Adrenal gland (tissue), 12 donors: ENCODE results near the gene G0S2. TPM values are rescaled to one million over a fixed set of nuclear protein-coding genes. Genes with fewer than 3 reads are reported as not detected.

Experiments
- DNase-seq, 7 donors: peaks; one replicate each; pipeline ENCODE4 v3.0.0-alpha.2; 2019 to 2020
- H3K27ac ChIP-seq, 5 donors: fragments of 200-600 bp; sonication (generic) in 4 of 5; 1 replicate in 3 of 5; 2 replicates in 2 of 5; pipeline versions ENCODE4 v1.5.1 to v1.8.0; 2016 to 2020; ENCODE audit warnings: mild to moderate bottlenecking in 1 of 5
- H3K27me3 ChIP-seq: fragments of 200-600 bp; 2 replicates; pipeline ENCODE4 v1.8.0; 2021
- H3K36me3 ChIP-seq, 2 donors: fragments of 200-600 bp; replicated peaks in 1 of 2; 1 replicate in 1 of 2; 2 replicates in 1 of 2; pipeline versions ENCODE4 v1.5.1 to v1.8.0; 2018 to 2022
- H3K4me1 ChIP-seq, 2 donors: fragments of 200-600 bp; replicated peaks in 1 of 2; 1 replicate in 1 of 2; 2 replicates in 1 of 2; pipeline versions ENCODE4 v1.5.1 to v1.8.0; 2018 to 2021
- H3K4me3 ChIP-seq, 4 donors: fragments of 200-600 bp; sonication (generic) in 3 of 4; one replicate each; pipeline ENCODE4 v1.5.1; 2016 to 2018
- H3K9me3 ChIP-seq, 3 donors: fragments of 200-600 bp; sonication (generic) in 1 of 3; replicated peaks in 1 of 3; 1 replicate in 2 of 3; 2 replicates in 1 of 3; pipeline versions ENCODE4 v1.5.1 to v1.8.0; 2016 to 2021
- CTCF ChIP-seq, 6 experiments: fragments of 450-650 bp in 4 of 6; fragments of 200-600 bp in 2 of 6; sonication (generic) in 1 of 6; IDR thresholded peaks; 1 replicate in 5 of 6; 2 replicates in 1 of 6; pipeline versions ENCODE4 v1.5.1 to v1.8.0; 2016 to 2021; ENCODE audit warnings: antibody characterized with exemption in 6 of 6, mild to moderate bottlenecking in 2 of 6, moderate library complexity in 1 of 6
- POLR2A ChIP-seq, 2 donors: fragments of 450-650 bp; IDR thresholded peaks; one replicate each; pipeline ENCODE4 v1.6.1; 2017; ENCODE audit warnings: antibody characterized with exemption in 2 of 2, mild to moderate bottlenecking in 2 of 2, moderate library complexity in 1 of 2
- WGBS, 4 donors: extraction: QIAGEN DNeasy Blood & Tissue Kit in 2 of 4; methylation state at CpG; one replicate each; pipeline versions ENCODE4 v1.1.5 to v1.1.7; 2013 to 2017; 5-methylcytosine and 5-hydroxymethylcytosine counted together
- intact Hi-C, 2 donors: fragments of 100-400 bp; cut with DNase I; formaldehyde crosslinking; loops; one replicate each; pipeline versions ENCODE4 v1.14.1 to v1.15.0; 2022 to 2023
- polyA plus RNA-seq, 3 donors: library from polyadenylated mRNA; stranded (reverse); fragments of 200-250 nt in 2 of 3; fragments of 350-450 nt in 1 of 3; fragmentation: Illumina TruSeq in 1 of 3; extraction: RNeasy Lipid Tissue Mini Kit (QIAGEN cat#74804) in 1 of 3; gene quantifications; one replicate each; pipeline ENCODE4 v1.2.3, GENCODE V29; 2013 to 2014
- total RNA-seq, 9 donors: library from RNA; depleted of rRNA in 4 of 9; stranded (reverse); fragments of >200 nt in 4 of 9; fragments of 120-200 nt in 1 of 9; fragmentation: NEBNext Ultra II Directional in 1 of 9; extraction: Animal tissue kit (Norgen Biotek cat#: 25700) in 1 of 9; gene quantifications; one replicate each; pipeline versions ENCODE4 v1.1.0 to v1.2.4, GENCODE V29; 2013 to 2023
- donor health status: healthy with polysubstance abuse.
- donor health status: Bipolar disorder and iron deficiency.
- donor health status: DM: yes; HTN: yes; CAD: no.
- donor health status: DM: no; HTN: no; CAD: no.
- donor health status: DM: no; HTN: no; CAD: no.
- donor health status: DM: yes; HTN: yes; CAD: no.

G0S2 gene
- total and polyA plus RNA-seq, 12 donors = 48.5 to 901 (median 237) TPM

- Histone ChIP-seq H3K36me3 (no peaks in the 10 kb centered on the region), H3K4me3 (no peak overlapping the region), H3K27ac (no peak overlapping the region), H3K9me3 (no peaks in the 10 kb centered on the region), H3K4me1 (no peaks in the 10 kb centered on the region), H3K27me3 (no peaks in the 10 kb centered on the region)
- TF ChIP-seq POLR2A (IDR thresholded peaks at IDR 0.05) (no peak), CTCF (IDR thresholded peaks at IDR 0.05) (no peak)
- DNase-seq = no peak
- 90 to 97% (median 94%) methylated on average over 3 of the region's 3 CpGs for WGBS, 4 donors
- intact Hi-C loops = no loop called here
These were observed 31.4 kb downstream of the G0S2 start for GRCh38 chr1:209706622-209707021.

GRCh38 chr1:209707308-209707707 lies 32.1 kb downstream of the G0S2 start:
- no peak for TF ChIP-seq POLR2A (IDR thresholded peaks at IDR 0.05)
- no peak for TF ChIP-seq CTCF (IDR thresholded peaks at IDR 0.05)
- WGBS, 4 donors = 71 to 91% (median 81%) methylated on average over 1 of the region's 1 CpG
- intact Hi-C loops = no loop called here

GRCh38 chr1:209708297-209708696 lies 33.1 kb downstream of the G0S2 start:
- intact Hi-C loops = no loop called here
- no peak for TF ChIP-seq POLR2A (IDR thresholded peaks at IDR 0.05)
- no peak for TF ChIP-seq CTCF (IDR thresholded peaks at IDR 0.05)
- Histone ChIP-seq H3K4me1 (no peaks in the 10 kb centered on the region), H3K4me3 (no peak overlapping the region), H3K36me3 (no peaks in the 10 kb centered on the region), H3K9me3 (no peaks in the 10 kb centered on the region), H3K27me3 (no peaks in the 10 kb centered on the region), H3K27ac (no peak overlapping the region)
- WGBS, 4 donors = 62 to 80% (median 74%) methylated on average over 4 of the region's 4 CpGs
- DNase-seq = no peak

More at GRCh38 chr1:209707308-209707707, 32.1 kb downstream of the G0S2 start:
- DNase-seq = no peak
- Histone ChIP-seq H3K36me3 (no peaks in the 10 kb centered on the region), H3K9me3 (no peaks in the 10 kb centered on the region), H3K27ac (no peak overlapping the region), H3K4me3 (no peak overlapping the region), H3K4me1 (no peaks in the 10 kb centered on the region), H3K27me3 (no peaks in the 10 kb centered on the region)

- H3K36me3 ChIP-seq = no peaks in the 10 kb centered on the region
- H3K4me3 ChIP-seq = no peak overlapping the region
- H3K4me1 ChIP-seq = no peaks in the 10 kb centered on the region
- no peaks in the 10 kb centered on the region for H3K9me3 ChIP-seq
- 68 to 83% (median 76%) methylated on average over 2 of the region's 2 CpGs for WGBS, 4 donors
- H3K27ac ChIP-seq = no peak overlapping the region
- no peaks in the 10 kb centered on the region for H3K27me3 ChIP-seq
- TF ChIP-seq POLR2A (IDR thresholded peaks at IDR 0.05) (no peak), CTCF (IDR thresholded peaks at IDR 0.05) (no peak)
- intact Hi-C loops = no loop called here
- DNase-seq = no peak
These were observed 34.9 kb downstream of the G0S2 start for GRCh38 chr1:209710093-209710492.
